OCI-LY1 (cell line): ENCODE measurements around the gene DRAM1.

ENCODE experiments used
- CTCF ChIP-seq: fragments of 200-600 bp; sonication (generic), shearing (Covaris generic); IDR thresholded peaks from 2 replicates; pipeline ENCODE4 v1.5.1; 2017; ENCODE audit warnings: mild to moderate bottlenecking, antibody characterized with exemption, low read length, moderate library complexity, mixed read lengths
- EZH2 ChIP-seq: fragments of 200-600 bp; sonication (generic), shearing (Covaris generic); IDR thresholded peaks from 2 replicates; pipeline ENCODE4 v1.8.0; 2017; ENCODE audit warnings: borderline replicate concordance, mixed run types, mild to moderate bottlenecking, antibody characterized with exemption, low read length, moderate library complexity, mixed read lengths

GRCh38 chr12:101924618-101925017 is 47.2 kb downstream of the DRAM1 start:
- TF ChIP-seq CTCF = no peak
- TF ChIP-seq EZH2 = no peak
